ENCODE data around the gene AMPD3. TPM values are rescaled to one million over a fixed set of nuclear protein-coding genes. Genes with fewer than 3 reads are reported as not detected.

The AMPD3 gene
- total RNA-seq, 1 experiment from 2014 or later = 17.4 TPM

DNA sequence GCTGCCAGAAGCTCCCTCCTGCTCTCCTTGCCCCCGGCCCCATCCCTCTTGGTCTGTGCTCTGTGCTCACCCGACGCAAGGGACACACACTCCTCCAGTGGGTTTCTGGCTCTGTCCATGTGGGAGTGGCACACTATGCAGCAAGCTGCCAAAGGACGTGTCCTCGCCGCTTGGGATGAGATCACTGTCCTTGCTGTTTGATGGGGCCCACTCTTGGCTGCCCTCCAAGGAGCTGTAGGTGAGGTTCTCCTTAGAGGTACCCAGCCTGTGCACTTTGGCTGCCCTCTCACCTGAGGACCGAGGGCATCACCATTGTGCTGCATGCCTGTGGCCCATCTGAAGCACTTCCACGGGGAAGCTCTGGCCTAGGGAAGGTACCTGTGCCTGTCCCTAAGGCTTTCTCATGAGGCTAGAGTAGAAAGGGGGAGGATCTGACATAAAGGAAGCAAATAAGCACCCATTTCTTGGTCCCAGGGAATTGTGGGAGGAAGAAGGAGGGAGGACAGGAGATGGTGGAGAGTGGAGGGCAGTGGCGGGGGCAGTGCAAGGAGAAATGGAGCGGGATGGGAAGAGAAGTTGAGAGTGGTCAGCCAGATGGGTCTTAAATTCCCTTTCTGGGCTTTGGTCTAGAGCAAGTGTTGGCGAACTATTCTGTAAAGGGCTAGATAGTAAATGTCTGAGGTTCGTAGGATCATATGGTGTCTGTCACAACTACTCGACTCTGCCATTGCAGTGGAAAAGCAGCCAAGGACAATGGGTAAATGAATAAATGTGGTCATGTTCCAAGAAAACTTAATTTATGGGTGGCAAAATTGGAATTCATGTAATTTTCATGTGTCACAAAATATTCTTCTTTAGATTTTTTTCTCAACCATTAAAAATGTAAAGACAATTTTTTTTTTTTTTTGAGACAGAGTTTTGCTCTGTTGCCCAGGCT is 47.0 kb upstream of the AMPD3 start:
- H3K4me2 ChIP-seq = no peak overlapping the region
- no peaks in the 10 kb centered on the region for H3K27me3 ChIP-seq (ENCODE audit: insufficient read depth, low read depth)
- TF ChIP-seq, protein P1, sequence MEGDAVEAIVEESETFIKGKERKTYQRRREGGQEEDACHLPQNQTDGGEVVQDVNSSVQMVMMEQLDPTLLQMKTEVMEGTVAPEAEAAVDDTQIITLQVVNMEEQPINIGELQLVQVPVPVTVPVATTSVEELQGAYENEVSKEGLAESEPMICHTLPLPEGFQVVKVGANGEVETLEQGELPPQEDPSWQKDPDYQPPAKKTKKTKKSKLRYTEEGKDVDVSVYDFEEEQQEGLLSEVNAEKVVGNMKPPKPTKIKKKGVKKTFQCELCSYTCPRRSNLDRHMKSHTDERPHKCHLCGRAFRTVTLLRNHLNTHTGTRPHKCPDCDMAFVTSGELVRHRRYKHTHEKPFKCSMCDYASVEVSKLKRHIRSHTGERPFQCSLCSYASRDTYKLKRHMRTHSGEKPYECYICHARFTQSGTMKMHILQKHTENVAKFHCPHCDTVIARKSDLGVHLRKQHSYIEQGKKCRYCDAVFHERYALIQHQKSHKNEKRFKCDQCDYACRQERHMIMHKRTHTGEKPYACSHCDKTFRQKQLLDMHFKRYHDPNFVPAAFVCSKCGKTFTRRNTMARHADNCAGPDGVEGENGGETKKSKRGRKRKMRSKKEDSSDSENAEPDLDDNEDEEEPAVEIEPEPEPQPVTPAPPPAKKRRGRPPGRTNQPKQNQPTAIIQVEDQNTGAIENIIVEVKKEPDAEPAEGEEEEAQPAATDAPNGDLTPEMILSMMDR (conservative IDR thresholded peaks at IDR 0.05) = no peak
- TF ChIP-seq EZH2 (IDR thresholded peaks at IDR 0.05; ENCODE audit: low read depth) = no peak
- H3F3A ChIP-seq (ENCODE audit: insufficient read depth, low read depth) = peaks cover 8% of the 10 kb centered on the region; the same call in 1 of the 2 replicates
- no peaks in the 10 kb centered on the region for H3K79me2 ChIP-seq (ENCODE audit: low read depth)
- CTCF ChIA-PET = no interaction called here
- BruUV-seq (replicated peaks) = no TSS peak
- H3K4me3 ChIP-seq = no peak overlapping the region
- H3K9me3 ChIP-seq (ENCODE audit: insufficient read depth, low read depth) = no peaks in the 10 kb centered on the region
- no peak for DNase-seq
- H2AFZ ChIP-seq = no peak overlapping the region
- H3K4me1 ChIP-seq (replicated peaks; ENCODE audit: insufficient read depth) = peaks cover 17% of the 10 kb centered on the region
- no peaks in the 10 kb centered on the region for H4K20me1 ChIP-seq (ENCODE audit: insufficient read depth)
- no peaks in the 10 kb centered on the region for H3K36me3 ChIP-seq (ENCODE audit: low read depth)
- POLR2A ChIA-PET (ENCODE audit: unreplicated experiment) = no interaction called here
- no peak overlapping the region for H3K27ac ChIP-seq
- H3K9me2 ChIP-seq (ENCODE audit: insufficient read depth) = no peaks in the 10 kb centered on the region
- intact Hi-C loops (cut with micrococcal nuclease; ENCODE audit: unreplicated experiment) = loop anchor here (5.0 kb wide), 2 partner anchors 79 to 104 kb away; no protein-coding TSS in a partner anchor

DNA sequence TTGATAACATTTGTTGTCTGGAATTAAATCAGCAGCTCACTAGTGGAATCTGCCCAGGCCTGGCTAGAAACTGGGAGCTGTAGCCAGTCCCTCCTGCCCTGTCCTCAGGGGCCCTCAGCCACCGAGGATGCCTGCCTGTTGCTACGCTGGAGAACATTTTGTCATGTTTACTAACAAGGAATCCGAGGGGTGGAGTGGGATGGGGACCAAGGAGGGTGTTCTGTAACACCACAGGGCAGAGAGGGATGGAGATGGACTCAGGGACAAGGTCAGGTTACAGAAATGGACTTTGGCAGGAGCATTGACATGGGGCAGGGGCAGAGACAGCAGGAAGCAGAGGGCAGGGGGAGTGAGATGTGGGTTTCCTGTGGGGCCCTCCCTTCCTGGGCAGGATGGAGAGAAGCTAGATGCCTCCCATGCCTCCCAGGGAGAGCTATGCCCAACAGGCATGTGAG is 45.8 kb upstream of the AMPD3 start:
- Histone ChIP-seq H3K4me2 (no peak overlapping the region), H3K27ac (no peak overlapping the region), H4K20me1 (ENCODE audit: insufficient read depth) (no peaks in the 10 kb centered on the region), H3K9me2 (ENCODE audit: insufficient read depth) (no peaks in the 10 kb centered on the region), H3K79me2 (ENCODE audit: low read depth) (no peaks in the 10 kb centered on the region), H3K4me1 (replicated peaks; ENCODE audit: insufficient read depth) (peaks cover 17% of the 10 kb centered on the region), H2AFZ (no peak overlapping the region), H3K27me3 (ENCODE audit: insufficient read depth, low read depth) (no peaks in the 10 kb centered on the region), H3K36me3 (ENCODE audit: low read depth) (no peaks in the 10 kb centered on the region), H3K4me3 (no peak overlapping the region), H3F3A (ENCODE audit: insufficient read depth, low read depth) (peaks cover 8% of the 10 kb centered on the region; the same call in 1 of the 2 replicates), H3K9me3 (ENCODE audit: insufficient read depth, low read depth) (no peaks in the 10 kb centered on the region)
- ChIA-PET POLR2A (ENCODE audit: unreplicated experiment) (no interaction called here), CTCF (no interaction called here)
- BruUV-seq (replicated peaks) = no TSS peak
- TF ChIP-seq EZH2 (IDR thresholded peaks at IDR 0.05; ENCODE audit: low read depth) = no peak
- TF ChIP-seq, protein P1 (conservative IDR thresholded peaks at IDR 0.05) = no peak
- intact Hi-C loops (cut with micrococcal nuclease; ENCODE audit: unreplicated experiment) = loop anchor here (5.0 kb wide), 2 partner anchors 78 to 103 kb away; no protein-coding TSS in a partner anchor
- DNase-seq = no peak

DNA sequence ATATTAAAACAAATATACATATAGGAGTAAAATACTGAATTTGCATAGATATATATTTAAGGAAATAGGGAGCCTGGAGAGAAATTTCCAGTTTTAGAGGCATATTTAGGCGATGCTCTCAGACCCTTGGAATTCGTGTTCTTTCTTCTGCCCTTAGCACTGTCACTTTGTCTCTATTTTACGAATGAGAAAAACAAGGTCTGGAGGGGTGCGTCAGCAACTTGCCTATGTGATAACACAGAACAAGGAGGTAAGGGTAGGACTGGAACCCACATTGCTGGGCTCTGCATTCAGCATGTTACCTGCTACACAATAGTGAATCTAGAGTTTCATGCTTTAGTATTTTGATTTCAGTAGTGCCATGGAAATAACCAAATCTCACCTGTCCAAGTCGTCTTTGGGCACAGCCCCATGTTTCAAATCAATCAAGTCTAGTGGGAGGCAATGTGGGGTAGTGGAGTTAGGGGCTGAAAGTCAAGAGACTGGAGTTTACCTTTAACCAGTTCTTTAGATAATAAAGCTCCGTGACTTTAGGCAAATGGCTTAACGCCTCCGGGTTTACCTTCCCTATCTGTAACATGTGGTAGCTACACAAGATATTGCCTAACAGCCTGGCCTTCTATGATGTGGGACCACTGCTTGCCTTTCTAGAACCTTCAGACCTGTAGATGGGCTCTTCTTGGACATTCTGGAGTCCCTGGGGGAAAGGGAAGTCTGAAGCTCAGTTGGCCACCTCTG is 44.8 kb upstream of the AMPD3 start:
- Histone ChIP-seq H3K4me2 (no peak overlapping the region), H3K9me3 (ENCODE audit: insufficient read depth, low read depth) (no peaks in the 10 kb centered on the region), H3K9me2 (ENCODE audit: insufficient read depth) (no peaks in the 10 kb centered on the region), H3K27me3 (ENCODE audit: insufficient read depth, low read depth) (no peaks in the 10 kb centered on the region), H3K36me3 (ENCODE audit: low read depth) (no peaks in the 10 kb centered on the region), H3K27ac (no peak overlapping the region), H3F3A (ENCODE audit: insufficient read depth, low read depth) (peaks cover 8% of the 10 kb centered on the region; the same call in 1 of the 2 replicates), H3K4me1 (replicated peaks; ENCODE audit: insufficient read depth) (peaks cover 17% of the 10 kb centered on the region), H4K20me1 (ENCODE audit: insufficient read depth) (no peaks in the 10 kb centered on the region), H3K4me3 (no peak overlapping the region), H2AFZ (no peak overlapping the region), H3K79me2 (ENCODE audit: low read depth) (no peaks in the 10 kb centered on the region)
- CTCF ChIA-PET = no interaction called here
- no TSS peak for BruUV-seq (replicated peaks)
- POLR2A ChIA-PET (ENCODE audit: unreplicated experiment) = no interaction called here
- no peak for DNase-seq
- TF ChIP-seq EZH2 (IDR thresholded peaks at IDR 0.05; ENCODE audit: low read depth) = no peak
- TF ChIP-seq, protein P1 (conservative IDR thresholded peaks at IDR 0.05) = no peak
- intact Hi-C loops (cut with micrococcal nuclease; ENCODE audit: unreplicated experiment) = no loop called here
